IMR-90 (cell line): ENCODE measurements around the gene BAIAP2.

Source experiments
- FOS ChIP-seq: fragments of 150-350 bp; IDR thresholded peaks from 2 replicates; pipeline ENCODE4 v1.6.1; 2016; ENCODE audit warnings: low read depth, low read length
- MAZ ChIP-seq: IDR thresholded peaks from 2 replicates; pipeline ENCODE4 v1.6.1; 2012; ENCODE audit warnings: low read depth, mild to moderate bottlenecking, low read length, improper control_type of control experiment, moderate library complexity, borderline replicate concordance
- MXI1 ChIP-seq: IDR thresholded peaks from 2 replicates; pipeline ENCODE4 v1.6.1; 2012; ENCODE audit warnings: low read depth, mild to moderate bottlenecking, low read length, moderate library complexity, borderline replicate concordance
- POLR2A ChIP-seq: IDR thresholded peaks from 2 replicates; pipeline ENCODE4 v1.6.1; 2012; ENCODE audit warnings: mild to moderate bottlenecking, low read depth, low read length
- RAD21 ChIP-seq: IDR thresholded peaks from 2 replicates; pipeline ENCODE4 v1.6.1; 2012; ENCODE audit warnings: low read length, improper control_type of control experiment
- RFX5 ChIP-seq: IDR thresholded peaks from 2 replicates; pipeline ENCODE4 v1.8.0; 2012; ENCODE audit warnings: low read depth, mild to moderate bottlenecking, low read length, moderate library complexity
- SMC3 ChIP-seq: fragments of 150-350 bp; IDR thresholded peaks from 2 replicates; pipeline ENCODE4 v1.6.1; 2016; ENCODE audit warnings: low read depth, mild to moderate bottlenecking, antibody characterized with exemption, low read length, moderate library complexity
- USF2 ChIP-seq: fragments of 150-350 bp; IDR thresholded peaks from 2 replicates; pipeline ENCODE4 v1.6.1; 2017; ENCODE audit warnings: mild to moderate bottlenecking, antibody characterized with exemption, low read length, low read depth
- TF ChIP-seq, protein P1 (sequence below): conservative IDR thresholded peaks from 2 replicates; pipeline ENCODE4 v1.5.1; 2012; ENCODE audit warnings: mild to moderate bottlenecking, low read depth, low read length, improper control_type of control experiment

- no peak for TF ChIP-seq POLR2A
- TF ChIP-seq, protein P1, sequence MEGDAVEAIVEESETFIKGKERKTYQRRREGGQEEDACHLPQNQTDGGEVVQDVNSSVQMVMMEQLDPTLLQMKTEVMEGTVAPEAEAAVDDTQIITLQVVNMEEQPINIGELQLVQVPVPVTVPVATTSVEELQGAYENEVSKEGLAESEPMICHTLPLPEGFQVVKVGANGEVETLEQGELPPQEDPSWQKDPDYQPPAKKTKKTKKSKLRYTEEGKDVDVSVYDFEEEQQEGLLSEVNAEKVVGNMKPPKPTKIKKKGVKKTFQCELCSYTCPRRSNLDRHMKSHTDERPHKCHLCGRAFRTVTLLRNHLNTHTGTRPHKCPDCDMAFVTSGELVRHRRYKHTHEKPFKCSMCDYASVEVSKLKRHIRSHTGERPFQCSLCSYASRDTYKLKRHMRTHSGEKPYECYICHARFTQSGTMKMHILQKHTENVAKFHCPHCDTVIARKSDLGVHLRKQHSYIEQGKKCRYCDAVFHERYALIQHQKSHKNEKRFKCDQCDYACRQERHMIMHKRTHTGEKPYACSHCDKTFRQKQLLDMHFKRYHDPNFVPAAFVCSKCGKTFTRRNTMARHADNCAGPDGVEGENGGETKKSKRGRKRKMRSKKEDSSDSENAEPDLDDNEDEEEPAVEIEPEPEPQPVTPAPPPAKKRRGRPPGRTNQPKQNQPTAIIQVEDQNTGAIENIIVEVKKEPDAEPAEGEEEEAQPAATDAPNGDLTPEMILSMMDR: no peak
- TF ChIP-seq MXI1: no peak
- TF ChIP-seq RFX5: no peak
- no peak for TF ChIP-seq USF2
- TF ChIP-seq FOS: no peak
- TF ChIP-seq MAZ: no peak
- no peak for TF ChIP-seq RAD21
- no peak for TF ChIP-seq SMC3
These were observed 2.1 kb upstream of the BAIAP2 start for GRCh38 chr17:81032641-81033480.
